Sigmoid colon (tissue), 7 donors: ENCODE results near the gene HMOX1. TPM values are rescaled to one million over a fixed set of nuclear protein-coding genes. Genes with fewer than 3 reads are reported as not detected.
A peak's percentile ranks its signal among the peaks of the same experiment; 100 is the strongest.

Experiments used
- DNase-seq: peaks from one replicate; pipeline ENCODE4 v3.0.0-alpha.2; 2019
- H3K27ac ChIP-seq, 4 donors: fragments of 200-600 bp; sonication (generic); one replicate each; pipeline ENCODE4 v1.5.1; 2016 to 2019; ENCODE audit warnings: mild to moderate bottlenecking in 1 of 4
- H3K27me3 ChIP-seq, 3 donors: fragments of 200-600 bp; sonication (generic); one replicate each; pipeline ENCODE4 v1.5.1; 2019; ENCODE audit warnings: mild to moderate bottlenecking in 1 of 3
- H3K36me3 ChIP-seq, 4 donors: fragments of 200-600 bp; sonication (generic); one replicate each; pipeline ENCODE4 v1.5.1; 2016 to 2019
- H3K4me1 ChIP-seq, 4 donors: fragments of 200-600 bp; sonication (generic); one replicate each; pipeline ENCODE4 v1.5.1; 2017 to 2019
- H3K4me3 ChIP-seq, 4 donors: fragments of 200-600 bp; sonication (generic); one replicate each; pipeline ENCODE4 v1.5.1; 2017 to 2019; ENCODE audit warnings: mild to moderate bottlenecking in 2 of 4, moderate library complexity in 1 of 4
- H3K9me3 ChIP-seq, 4 donors: fragments of 200-600 bp in 3 of 4; sonication (generic) in 3 of 4; one replicate each; pipeline versions ENCODE4 v1.5.1 to v1.6.1; 2013 to 2019
- EP300 ChIP-seq, 4 donors: sonication (generic); formaldehyde crosslinking; IDR thresholded peaks; one replicate each; pipeline ENCODE4 v1.6.1; 2017; ENCODE audit warnings: antibody characterized with exemption in 4 of 4
- POLR2A ChIP-seq, 2 donors: fragments of 450-650 bp; IDR thresholded peaks; one replicate each; pipeline ENCODE4 v1.6.1; 2016; ENCODE audit warnings: antibody characterized with exemption in 2 of 2, mild to moderate bottlenecking in 2 of 2, moderate library complexity in 2 of 2
- POLR2AphosphoS5 ChIP-seq, 4 donors: sonication (generic); formaldehyde crosslinking; IDR thresholded peaks; one replicate each; pipeline ENCODE4 v1.6.1; 2017; ENCODE audit warnings: antibody characterized with exemption in 4 of 4
- WGBS, 2 donors: extraction: QIAGEN DNeasy Blood & Tissue Kit; methylation state at CpG; one replicate each; pipeline ENCODE4 v1.1.7; 2013; 5-methylcytosine and 5-hydroxymethylcytosine counted together
- intact Hi-C: fragments of 100-400 bp; cut with DNase I; formaldehyde crosslinking; loops from one replicate; pipeline ENCODE4 v1.15.1; 2023
- polyA plus RNA-seq, 3 donors: library from polyadenylated mRNA; stranded (reverse); fragments of 200-250 nt; gene quantifications; one replicate each; pipeline ENCODE4 v1.2.3, GENCODE V29; 2013
- total RNA-seq, 4 donors: library from RNA; depleted of rRNA; stranded (reverse); fragments of >200 nt; gene quantifications; one replicate each; pipeline ENCODE4 v1.1.0, GENCODE V29; 2016
- TF ChIP-seq, protein P1 (sequence below), 4 experiments: fragments of 450-650 bp in 3 of 4; fragments of 200-600 bp in 1 of 4; IDR thresholded peaks; one replicate each; pipeline ENCODE4 v1.5.1; 2016 to 2019; ENCODE audit warnings: antibody characterized with exemption in 4 of 4, mild to moderate bottlenecking in 3 of 4, moderate library complexity in 2 of 4
- donor health status: healthy with polysubstance abuse.
- donor health status: Bipolar disorder and iron deficiency.
- donor health status: healthy.

HMOX1 gene
- total and polyA plus RNA-seq, 7 donors = 5.0 to 138 (median 35.5) TPM

DNA sequence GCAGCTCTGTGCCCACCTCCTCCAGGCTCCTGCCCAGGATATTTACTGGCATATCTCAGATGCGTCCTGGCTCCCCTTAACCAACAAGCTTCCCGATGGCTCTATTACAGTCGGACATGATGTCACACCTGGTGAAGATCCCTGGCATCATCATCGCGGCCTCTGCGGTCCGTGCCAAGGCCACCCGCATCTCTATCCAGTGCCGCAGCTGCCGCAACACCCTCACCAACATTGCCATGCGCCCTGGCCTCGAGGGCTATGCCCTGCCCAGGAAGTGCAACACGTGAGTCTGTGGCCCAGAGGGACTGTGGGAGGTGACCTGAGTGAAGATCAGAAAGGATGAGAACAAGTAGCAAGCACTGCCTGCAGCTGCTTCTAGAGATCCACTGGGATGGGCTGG lies 25.5 kb downstream of the HMOX1 start:
- Histone ChIP-seq H3K4me1 (peaks cover 0 to 2% (median 0%) of the 10 kb centered on the region in 4 donors), H3K27me3 (no peaks in the 10 kb centered on the region), H3K4me3 (no peak overlapping the region), H3K36me3 (peaks cover 7 to 82% (median 22%) of the 10 kb centered on the region in 4 donors), H3K9me3 (no peaks in the 10 kb centered on the region), H3K27ac (no peak overlapping the region)
- WGBS, 2 donors = 90 to 92% methylated on average over 13 of the region's 13 CpGs
- no peak for DNase-seq
- intact Hi-C loops = no loop called here
- TF ChIP-seq POLR2A (IDR thresholded peaks at IDR 0.05) (no peak), EP300 (IDR thresholded peaks at IDR 0.05) (no peak), POLR2AphosphoS5 (IDR thresholded peaks at IDR 0.05) (no peak)
- TF ChIP-seq, protein P1, sequence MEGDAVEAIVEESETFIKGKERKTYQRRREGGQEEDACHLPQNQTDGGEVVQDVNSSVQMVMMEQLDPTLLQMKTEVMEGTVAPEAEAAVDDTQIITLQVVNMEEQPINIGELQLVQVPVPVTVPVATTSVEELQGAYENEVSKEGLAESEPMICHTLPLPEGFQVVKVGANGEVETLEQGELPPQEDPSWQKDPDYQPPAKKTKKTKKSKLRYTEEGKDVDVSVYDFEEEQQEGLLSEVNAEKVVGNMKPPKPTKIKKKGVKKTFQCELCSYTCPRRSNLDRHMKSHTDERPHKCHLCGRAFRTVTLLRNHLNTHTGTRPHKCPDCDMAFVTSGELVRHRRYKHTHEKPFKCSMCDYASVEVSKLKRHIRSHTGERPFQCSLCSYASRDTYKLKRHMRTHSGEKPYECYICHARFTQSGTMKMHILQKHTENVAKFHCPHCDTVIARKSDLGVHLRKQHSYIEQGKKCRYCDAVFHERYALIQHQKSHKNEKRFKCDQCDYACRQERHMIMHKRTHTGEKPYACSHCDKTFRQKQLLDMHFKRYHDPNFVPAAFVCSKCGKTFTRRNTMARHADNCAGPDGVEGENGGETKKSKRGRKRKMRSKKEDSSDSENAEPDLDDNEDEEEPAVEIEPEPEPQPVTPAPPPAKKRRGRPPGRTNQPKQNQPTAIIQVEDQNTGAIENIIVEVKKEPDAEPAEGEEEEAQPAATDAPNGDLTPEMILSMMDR (IDR thresholded peaks at IDR 0.05) = no peak

DNA sequence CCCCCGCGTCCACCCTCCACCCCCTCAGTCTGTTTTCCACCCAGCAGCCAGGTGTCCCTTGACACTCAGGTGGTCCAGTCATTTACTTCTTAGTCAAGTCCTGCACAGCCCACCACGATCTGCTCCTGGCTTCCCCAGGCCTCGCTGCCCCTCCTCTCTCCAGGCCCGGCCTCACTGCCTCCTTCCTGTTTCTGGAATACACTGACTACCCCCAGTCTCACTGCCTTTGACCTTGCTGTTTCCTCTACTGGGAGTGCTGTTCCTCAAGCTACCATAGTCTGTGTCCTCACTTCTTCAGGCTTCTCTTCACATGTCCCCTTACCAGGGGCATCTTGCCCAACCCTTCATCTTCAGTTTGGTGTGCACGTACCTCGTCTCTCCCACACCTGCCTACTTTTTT lies 26.5 kb downstream of the HMOX1 start:
- H3K27ac ChIP-seq = no peak overlapping the region
- no peaks in the 10 kb centered on the region for H3K4me1 ChIP-seq
- no peak overlapping the region for H3K4me3 ChIP-seq
- no peaks in the 10 kb centered on the region for H3K27me3 ChIP-seq
- WGBS, 2 donors = 83 to 85% methylated on average over 7 of the region's 7 CpGs
- H3K36me3 ChIP-seq = peaks cover 11 to 91% (median 25%) of the 10 kb centered on the region in 4 donors
- DNase-seq = no peak
- no peaks in the 10 kb centered on the region for H3K9me3 ChIP-seq
- intact Hi-C loops = no loop called here
- TF ChIP-seq, protein P1 (IDR thresholded peaks at IDR 0.05) = no peak
- TF ChIP-seq POLR2A (IDR thresholded peaks at IDR 0.05) (no peak), POLR2AphosphoS5 (IDR thresholded peaks at IDR 0.05) (no peak), EP300 (IDR thresholded peaks at IDR 0.05) (no peak)

DNA sequence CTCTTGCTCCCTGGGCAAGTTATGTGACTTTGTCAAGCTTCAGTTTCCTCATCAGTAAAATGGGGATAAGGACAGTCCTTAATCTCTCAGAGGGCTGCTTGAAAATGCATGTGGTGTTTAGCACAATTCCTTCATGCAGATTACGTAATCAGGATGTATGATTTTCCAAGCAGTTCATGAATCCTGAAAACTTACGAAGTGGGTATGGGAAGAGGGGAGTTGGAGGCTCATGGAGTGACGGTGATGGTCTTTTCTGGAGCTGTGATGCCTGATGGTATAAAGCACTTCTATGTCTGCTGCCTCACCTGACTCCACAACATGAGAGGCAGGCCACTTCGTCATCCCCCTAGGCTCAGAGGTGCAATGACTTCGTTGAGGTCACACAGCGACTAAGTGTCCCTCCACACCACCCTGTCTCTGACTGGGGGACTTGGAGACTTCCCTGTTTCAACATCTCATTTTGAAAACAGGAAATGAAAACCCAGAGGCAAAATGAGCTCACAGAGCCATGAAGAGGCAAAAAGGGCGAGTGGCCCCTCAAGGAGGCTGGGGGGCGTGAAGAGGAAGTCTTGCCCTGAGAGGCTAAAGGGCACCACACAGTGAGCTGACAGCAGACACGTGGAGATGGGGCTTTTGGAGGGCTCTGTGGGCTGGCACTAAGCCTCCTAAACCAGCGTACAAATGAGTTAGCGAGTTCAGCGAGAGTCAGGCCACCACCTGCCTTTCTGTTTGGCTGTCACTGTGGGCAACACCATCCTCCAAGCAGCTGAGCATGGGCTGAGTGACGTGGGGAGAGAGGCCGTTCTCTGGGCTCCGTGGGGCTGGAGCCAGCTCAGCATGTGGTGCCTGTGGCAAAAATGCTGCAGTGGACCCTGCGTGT lies 29.1 kb downstream of the HMOX1 start:
- DNase-seq = no peak
- TF ChIP-seq POLR2A (IDR thresholded peaks at IDR 0.05) (no peak), POLR2AphosphoS5 (IDR thresholded peaks at IDR 0.05) (no peak), EP300 (IDR thresholded peaks at IDR 0.05) (no peak)
- TF ChIP-seq, protein P1 (IDR thresholded peaks at IDR 0.05) = no peak
- H3K27ac ChIP-seq = peak overlapping the region in 1 of 4 donors; percentile 11
- H3K4me3 ChIP-seq = no peak overlapping the region
- H3K9me3 ChIP-seq = no peaks in the 10 kb centered on the region
- no peaks in the 10 kb centered on the region for H3K27me3 ChIP-seq
- intact Hi-C loops = no loop called here
- H3K4me1 ChIP-seq = no peaks in the 10 kb centered on the region
- H3K36me3 ChIP-seq = peaks cover 14 to 94% (median 32%) of the 10 kb centered on the region in 4 donors
- 68 to 88% methylated on average over 16 of the region's 16 CpGs for WGBS, 2 donors

DNA sequence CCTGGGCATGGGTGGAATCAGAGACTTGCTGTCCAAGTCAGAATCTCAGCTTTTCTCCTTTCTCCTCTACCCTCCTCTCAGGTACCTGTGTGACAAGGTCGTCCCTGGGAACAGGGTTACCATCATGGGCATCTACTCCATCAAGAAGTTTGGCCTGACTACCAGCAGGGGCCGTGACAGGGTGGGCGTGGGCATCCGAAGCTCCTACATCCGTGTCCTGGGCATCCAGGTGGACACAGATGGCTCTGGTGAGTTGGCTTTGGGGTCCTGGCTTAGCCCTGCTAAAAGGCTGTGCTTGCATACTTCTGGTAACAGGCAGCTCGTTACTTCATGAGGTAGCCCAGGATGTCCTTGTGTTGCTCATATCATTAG lies 29.8 kb downstream of the HMOX1 start:
- intact Hi-C loops = no loop called here
- WGBS, 2 donors = 85 to 88% methylated on average over 6 of the region's 6 CpGs
- no peaks in the 10 kb centered on the region for H3K4me1 ChIP-seq
- no peak overlapping the region for H3K4me3 ChIP-seq
- no peaks in the 10 kb centered on the region for H3K27me3 ChIP-seq
- TF ChIP-seq POLR2AphosphoS5 (IDR thresholded peaks at IDR 0.05) (no peak), EP300 (IDR thresholded peaks at IDR 0.05) (no peak), POLR2A (IDR thresholded peaks at IDR 0.05) (no peak)
- TF ChIP-seq, protein P1 (IDR thresholded peaks at IDR 0.05) = no peak
- H3K36me3 ChIP-seq = peaks cover 14 to 95% (median 32%) of the 10 kb centered on the region in 4 donors
- peak overlapping the region in 2 of 4 donors; percentile 11 to 16 for H3K27ac ChIP-seq
- H3K9me3 ChIP-seq = no peaks in the 10 kb centered on the region
- DNase-seq = no peak
